ENCODE results near the gene CATSPERB.

CATSPERB gene

DNA sequence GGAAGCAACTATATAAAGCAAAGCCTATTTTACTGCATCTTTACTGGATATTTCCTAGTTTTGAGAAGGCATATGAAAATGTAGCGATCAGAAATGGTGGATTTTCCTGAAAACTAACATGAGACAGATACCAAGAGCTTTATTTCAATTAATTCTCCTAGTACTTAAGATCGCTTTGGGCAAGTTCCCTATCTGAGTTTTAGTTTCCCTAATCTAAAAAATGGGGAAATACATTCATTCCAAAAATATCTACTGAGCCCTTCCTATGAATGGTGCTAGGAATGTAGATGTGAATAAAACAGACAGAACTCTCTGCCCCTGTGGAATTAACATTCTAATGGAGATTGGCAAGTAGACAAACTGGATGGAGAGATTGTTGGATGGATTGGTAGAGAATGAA is 8.4 kb downstream of the CATSPERB start:
- no peak overlapping the region for H3K4me3 ChIP-seq (ENCODE audit: low read depth, low read length)
- TF ChIP-seq, protein P1, sequence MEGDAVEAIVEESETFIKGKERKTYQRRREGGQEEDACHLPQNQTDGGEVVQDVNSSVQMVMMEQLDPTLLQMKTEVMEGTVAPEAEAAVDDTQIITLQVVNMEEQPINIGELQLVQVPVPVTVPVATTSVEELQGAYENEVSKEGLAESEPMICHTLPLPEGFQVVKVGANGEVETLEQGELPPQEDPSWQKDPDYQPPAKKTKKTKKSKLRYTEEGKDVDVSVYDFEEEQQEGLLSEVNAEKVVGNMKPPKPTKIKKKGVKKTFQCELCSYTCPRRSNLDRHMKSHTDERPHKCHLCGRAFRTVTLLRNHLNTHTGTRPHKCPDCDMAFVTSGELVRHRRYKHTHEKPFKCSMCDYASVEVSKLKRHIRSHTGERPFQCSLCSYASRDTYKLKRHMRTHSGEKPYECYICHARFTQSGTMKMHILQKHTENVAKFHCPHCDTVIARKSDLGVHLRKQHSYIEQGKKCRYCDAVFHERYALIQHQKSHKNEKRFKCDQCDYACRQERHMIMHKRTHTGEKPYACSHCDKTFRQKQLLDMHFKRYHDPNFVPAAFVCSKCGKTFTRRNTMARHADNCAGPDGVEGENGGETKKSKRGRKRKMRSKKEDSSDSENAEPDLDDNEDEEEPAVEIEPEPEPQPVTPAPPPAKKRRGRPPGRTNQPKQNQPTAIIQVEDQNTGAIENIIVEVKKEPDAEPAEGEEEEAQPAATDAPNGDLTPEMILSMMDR (conservative IDR thresholded peaks at IDR 0.05; ENCODE audit: low read depth, low read length) = no peak
- no peak for DNase-seq (ENCODE audit: low read depth)

GRCh38 chr14:91722386-91722785 is 9.5 kb downstream of the CATSPERB start:
- H3K4me3 ChIP-seq (ENCODE audit: low read depth, low read length) = no peak overlapping the region
- TF ChIP-seq, protein P1 (conservative IDR thresholded peaks at IDR 0.05; ENCODE audit: low read depth, low read length) = no peak
- DNase-seq (ENCODE audit: low read depth) = no peak

DNA sequence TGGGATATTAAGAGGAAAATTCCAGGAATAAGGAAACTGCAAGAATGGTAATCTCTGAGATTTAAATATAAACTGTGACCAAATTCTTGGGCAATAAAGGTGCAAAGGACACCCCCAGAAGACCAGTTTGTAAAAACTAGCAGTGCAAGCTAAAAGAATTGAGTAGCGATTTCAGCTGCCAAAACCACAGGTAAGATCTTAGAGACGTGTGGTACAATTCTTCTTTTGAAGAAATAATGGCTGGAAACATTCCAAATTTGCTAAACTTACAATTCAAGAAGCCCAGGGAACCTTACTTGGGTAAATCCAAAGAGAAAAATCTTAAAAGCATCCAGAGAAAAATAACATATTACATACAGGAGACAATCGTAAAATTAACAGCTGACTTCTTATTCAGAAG is 12.0 kb downstream of the CATSPERB start:
- H3K4me3 ChIP-seq (ENCODE audit: low read depth, low read length) = no peak overlapping the region
- no peak for DNase-seq (ENCODE audit: low read depth)
- TF ChIP-seq, protein P1 (conservative IDR thresholded peaks at IDR 0.05; ENCODE audit: low read depth, low read length) = no peak

- TF ChIP-seq, protein P1 (conservative IDR thresholded peaks at IDR 0.05; ENCODE audit: low read depth, low read length) = no peak
Measured at GRCh38 chr14:91716999-91717398, 14.9 kb downstream of the CATSPERB start.

GRCh38 chr14:91714805-91715204 is 17.1 kb downstream of the CATSPERB start:
- TF ChIP-seq, protein P1 (conservative IDR thresholded peaks at IDR 0.05; ENCODE audit: low read depth, low read length) = no peak
- DNase-seq (ENCODE audit: low read depth) = no peak
- H3K4me3 ChIP-seq (ENCODE audit: low read depth, low read length) = no peak overlapping the region

More at GRCh38 chr14:91716999-91717398, 14.9 kb downstream of the CATSPERB start:
- no peak overlapping the region for H3K4me3 ChIP-seq (ENCODE audit: low read depth, low read length)
- DNase-seq (ENCODE audit: low read depth) = no peak

- no peak for DNase-seq (ENCODE audit: low read depth)
- no peak overlapping the region for H3K4me3 ChIP-seq (ENCODE audit: low read depth, low read length)
- TF ChIP-seq, protein P1 (conservative IDR thresholded peaks at IDR 0.05; ENCODE audit: low read depth, low read length) = no peak
Measured at GRCh38 chr14:91708795-91709194, 23.1 kb downstream of the CATSPERB start.

- no peak for DNase-seq (ENCODE audit: low read depth)
- TF ChIP-seq, protein P1 (conservative IDR thresholded peaks at IDR 0.05; ENCODE audit: low read depth, low read length) = no peak
- no peak overlapping the region for H3K4me3 ChIP-seq (ENCODE audit: low read depth, low read length)
Measured at GRCh38 chr14:91706996-91707395, 24.9 kb downstream of the CATSPERB start.

All from choroid plexus epithelial cell (primary cell).